Measurements from ENCODE around the gene TUBB4A. TPM values are rescaled to one million over a fixed set of nuclear protein-coding genes. Genes with fewer than 3 reads are reported as not detected.

The TUBB4A gene
- total and polyA plus RNA-seq, 9 of the 15 experiments (the other 6 are each of a cell fraction or from before 2014, with no cell fraction given): 0.14 to 7.0 (median 0.75) TPM

GRCh38 chr19:6478815-6479214 is 23.3 kb downstream of the TUBB4A start:
- Histone ChIP-seq H3K4me2 (ENCODE audit: insufficient read depth, low read length) (no peak overlapping the region), H2AFZ (ENCODE audit: low read depth, low read length) (no peak overlapping the region), H3K27ac (ENCODE audit: extremely low read depth, low read depth, low read length) (no peak overlapping the region), H4K20me1 (replicated peaks; ENCODE audit: control insufficient read depth, insufficient read depth, low read length) (no peaks in the 10 kb centered on the region), H3K4me1 (replicated peaks in 1 of 2; ENCODE audit: control insufficient read depth in 2 of 2, insufficient read depth in 2 of 2, low read length in 2 of 2) (peaks cover 6 to 36% of the 10 kb centered on the region in 2 experiments), H3K9ac (ENCODE audit: insufficient read depth in 1 of 2, low read depth in 2 of 2, low read length in 2 of 2) (no peak overlapping the region), H3K4me3 (no peak overlapping the region), H3K27me3 (ENCODE audit: control insufficient read depth in 2 of 2, insufficient read depth in 2 of 2, low read length in 2 of 2) (no peaks in the 10 kb centered on the region), H3K79me2 (ENCODE audit: control insufficient read depth, insufficient read depth, low read length) (no peaks in the 10 kb centered on the region), H3K36me3 (ENCODE audit: control insufficient read depth, insufficient read depth, low read length) (no peaks in the 10 kb centered on the region), H3K9me3 (replicated peaks; ENCODE audit: control insufficient read depth, insufficient read depth, low read depth, low read length) (0 out of 2 replicates have a peak, but pooled peaks cover 2% of the 10 kb centered on the region), H3K9me1 (ENCODE audit: control insufficient read depth, insufficient read depth, low read length) (no peaks in the 10 kb centered on the region)
- POLR2A ChIA-PET: no interaction called here
- in situ Hi-C loops (cut with MboI) (no loop called here), intact Hi-C loops (cut with micrococcal nuclease) (no loop called here)
- no TSS peak for BruUV-seq (replicated peaks)
- CTCF ChIA-PET (ENCODE audit: low intra/inter-chr PET ratio): no interaction called here
- no peak for TF ChIP-seq HDAC1 (IDR thresholded peaks at IDR 0.05)
- TF ChIP-seq NFYB (IDR thresholded peaks at IDR 0.05; ENCODE audit: extremely low read depth, insufficient read length): no peak
- no peak for TF ChIP-seq ZNF41 (CRISPR knock-in tag; conservative IDR thresholded peaks at IDR 0.05)
- TF ChIP-seq NEUROD1 (IDR thresholded peaks at IDR 0.05; ENCODE audit: borderline replicate concordance, low read depth, low read length, partially characterized antibody): no peak
- TF ChIP-seq HDGF (IDR thresholded peaks at IDR 0.05): no peak
- no peak for TF ChIP-seq DLX4 (CRISPR knock-in tag; IDR thresholded peaks at IDR 0.05)
- TF ChIP-seq ZNF644 (tag; IDR thresholded peaks at IDR 0.05; ENCODE audit: low read depth): no peak
- TF ChIP-seq NCOR1 (IDR thresholded peaks at IDR 0.05): no peak
- no peak for TF ChIP-seq RCOR1 (IDR thresholded peaks at IDR 0.05; ENCODE audit: borderline replicate concordance in 1 of 2, low read depth in 2 of 2, low read length in 2 of 2)
- TF ChIP-seq CBFA2T3 (IDR thresholded peaks at IDR 0.05): no peak
- no peak for TF ChIP-seq CC2D1A (IDR thresholded peaks at IDR 0.05)
- no peak for TF ChIP-seq MLLT1 (IDR thresholded peaks at IDR 0.05)
- TF ChIP-seq PHB (CRISPR knock-in tag; IDR thresholded peaks at IDR 0.05): no peak
- TF ChIP-seq SMARCE1 (IDR thresholded peaks at IDR 0.05): no peak
- no peak for TF ChIP-seq ZNF398 (CRISPR knock-in tag; IDR thresholded peaks at IDR 0.05)
- TF ChIP-seq BRF1 (IDR thresholded peaks at IDR 0.05; ENCODE audit: borderline replicate concordance, extremely low read depth, insufficient read length): no peak
- no peak for TF ChIP-seq HCFC1 (IDR thresholded peaks at IDR 0.05; ENCODE audit: low read depth, low read length)
- TF ChIP-seq NCOA4 (IDR thresholded peaks at IDR 0.05; ENCODE audit: partially characterized antibody): no peak
- TF ChIP-seq SMAD1 (IDR thresholded peaks at IDR 0.05; ENCODE audit: low read depth, low read length, partially characterized antibody): no peak
- no peak for TF ChIP-seq CTBP1 (IDR thresholded peaks at IDR 0.05; ENCODE audit: borderline replicate concordance)
- 51% methylated on average over 11 of the region's 13 CpGs for WGBS (ENCODE audit: insufficient coverage, low coverage, missing lambda C conversion rate)
- FAIRE-seq (no peak), ATAC-seq (no peak), DNase-seq (ENCODE audit: extremely low read depth in 1 of 4, low spot score in 3 of 4) (no peak)
